HepG2 (cell line): ENCODE data around the gene TNNI3. TPM values are rescaled to one million over a fixed set of nuclear protein-coding genes. Genes with fewer than 3 reads are reported as not detected.

Source experiments
- ATM ChIP-seq: fragments of 450-650 bp; IDR thresholded peaks from 2 replicates; pipeline ENCODE4 v1.7.1; 2017; ENCODE audit warnings: mild to moderate bottlenecking, borderline replicate concordance
- BRD4 ChIP-seq: sonication (generic); formaldehyde crosslinking; IDR thresholded peaks from 2 replicates; pipeline ENCODE4 v1.4.0; 2020; ENCODE audit warnings: missing genetic modification reagents
- CREB1 ChIP-seq, 2 experiments: fragments of 450-650 bp in 1 of 2; IDR thresholded peaks; 2 replicates each; pipeline ENCODE4 v1.6.1; 2016 to 2017; ENCODE audit warnings: control low read depth in 1 of 2, mild to moderate bottlenecking in 1 of 2, missing compliant biosample characterization in 1 of 2, missing genetic modification characterization in 1 of 2
- DR1 ChIP-seq: sonication (generic); formaldehyde crosslinking; IDR thresholded peaks from 2 replicates; pipeline ENCODE4 v1.8.0; 2021; ENCODE audit warnings: mild to moderate bottlenecking, missing genetic modification reagents, inconsistent platforms
- DZIP1 ChIP-seq: sonication (generic); formaldehyde crosslinking; IDR thresholded peaks from 2 replicates; pipeline ENCODE4 v1.5.0; 2020; ENCODE audit warnings: mild to moderate bottlenecking, missing genetic modification reagents
- FOXO4 ChIP-seq: sonication (generic); formaldehyde crosslinking; conservative IDR thresholded peaks from 2 replicates; pipeline ENCODE4 v1.8.1; 2023; ENCODE audit warnings: missing genetic modification reagents
- HCFC1 ChIP-seq: fragments of 150-350 bp; IDR thresholded peaks from 2 replicates; pipeline ENCODE4 v1.6.1; 2014; ENCODE audit warnings: low read depth, low read length
- KDM1A ChIP-seq: IDR thresholded peaks from 2 replicates; pipeline ENCODE4 v1.6.1; 2016; ENCODE audit warnings: missing compliant biosample characterization
- MED8 ChIP-seq: sonication (generic); formaldehyde crosslinking; IDR thresholded peaks from 2 replicates; pipeline ENCODE4 v1.8.1; 2023; ENCODE audit warnings: mild to moderate bottlenecking, missing genetic modification reagents; ENCODE audit not compliant: insufficient replicate concordance
- MEIS1 ChIP-seq: sonication (generic); formaldehyde crosslinking; IDR thresholded peaks from 2 replicates; pipeline ENCODE4 v1.9.0; 2021; ENCODE audit warnings: mild to moderate bottlenecking, missing genetic modification reagents, moderate library complexity, borderline replicate concordance
- MYC ChIP-seq: sonication (generic); formaldehyde crosslinking; IDR thresholded peaks from 2 replicates; pipeline ENCODE4 v1.9.0; 2021; ENCODE audit warnings: missing genetic modification reagents, borderline replicate concordance
- NPAS2 ChIP-seq: sonication (generic); formaldehyde crosslinking; IDR thresholded peaks from 2 replicates; pipeline ENCODE4 v1.8.0; 2022; ENCODE audit warnings: mild to moderate bottlenecking, missing genetic modification reagents, borderline replicate concordance
- PBX3 ChIP-seq: sonication (generic); formaldehyde crosslinking; IDR thresholded peaks from 2 replicates; pipeline ENCODE4 v1.8.1; 2023; ENCODE audit warnings: missing genetic modification reagents, inconsistent platforms, borderline replicate concordance
- TEF ChIP-seq: sonication (generic); formaldehyde crosslinking; IDR thresholded peaks from 2 replicates; pipeline ENCODE4 v1.5.0; 2020; ENCODE audit warnings: missing genetic modification reagents
- ZBTB38 ChIP-seq: sonication (generic); formaldehyde crosslinking; IDR thresholded peaks from 2 replicates; pipeline ENCODE4 v1.5.1; 2020; ENCODE audit warnings: mild to moderate bottlenecking, missing genetic modification reagents
- ZNF17 ChIP-seq: sonication (generic); formaldehyde crosslinking; IDR thresholded peaks from 2 replicates; pipeline ENCODE4 v1.5.0; 2020; ENCODE audit warnings: mild to moderate bottlenecking, missing genetic modification reagents
- ZNF503 ChIP-seq: sonication (generic); formaldehyde crosslinking; IDR thresholded peaks from 2 replicates; pipeline ENCODE4 v1.4.0; 2020; ENCODE audit warnings: missing genetic modification reagents
- ZNF7 ChIP-seq: IDR thresholded peaks from 2 replicates; pipeline ENCODE4 v1.6.1; 2016; ENCODE audit warnings: missing biosample characterization, missing genetic modification reagents
- ZNF766 ChIP-seq: sonication (generic); formaldehyde crosslinking; IDR thresholded peaks from 2 replicates; pipeline ENCODE4 v1.5.0; 2020; ENCODE audit warnings: missing genetic modification reagents, borderline replicate concordance
- ZNF782 ChIP-seq: sonication (generic); formaldehyde crosslinking; IDR thresholded peaks from 2 replicates; pipeline ENCODE4 v1.4.0; 2020; ENCODE audit warnings: missing genetic modification reagents, mild to moderate bottlenecking, borderline replicate concordance
- polyA plus RNA-seq, 8 experiments: library from polyadenylated mRNA; depleted of rRNA in 3 of 8; stranded (reverse) in 7 of 8; unstranded in 1 of 8; fragments of >200 nt; fragmentation: Illumina TruSeq in 4 of 8; extraction: Trizol in 4 of 8; gene quantifications; 2 replicates each; pipeline versions ENCODE4 v1.2.1 to v1.2.3, GENCODE V29; 2011 to 2016; ENCODE audit warnings: low read depth in 4 of 8, missing spikeins in 1 of 8, mixed read lengths in 1 of 8; ENCODE audit not compliant: insufficient read depth in 1 of 8
- total RNA-seq, 5 experiments: library from RNA; depleted of rRNA; stranded (reverse); fragments of >200 nt; fragmentation: Illumina TruSeq; extraction: Trizol; gene quantifications; 2 replicates each; pipeline ENCODE4 v1.2.3, GENCODE V29; 2016; ENCODE audit warnings: low read depth in 1 of 5

Gene TNNI3
- total and polyA plus RNA-seq, 2 of the 13 experiments (the other 11 are each of a cell fraction or from before 2014, with no cell fraction given), result 3.5 to 3.7 TPM

- TF ChIP-seq HCFC1, result no peak
- TF ChIP-seq ATM, result no peak
- TF ChIP-seq MED8 (CRISPR knock-in tag), result no peak
- TF ChIP-seq PBX3 (CRISPR knock-in tag), result no peak
- 0 out of 2 replicates have a peak, but pooled peaks have one; percentile 78 for TF ChIP-seq FOXO4
- TF ChIP-seq ZNF782 (CRISPR knock-in tag), result no peak
- TF ChIP-seq DR1 (CRISPR knock-in tag), result no peak
- TF ChIP-seq NPAS2 (CRISPR knock-in tag), result no peak
- TF ChIP-seq MYC, result peak; percentile 54; the same call in 1 of the 2 replicates
- no peak for TF ChIP-seq ZNF7 (CRISPR knock-in tag)
- TF ChIP-seq MEIS1 (CRISPR knock-in tag), result no peak
- no peak for TF ChIP-seq ZNF503 (CRISPR knock-in tag)
- 0 out of 2 replicates have a peak, but pooled peaks have one; percentile 32 for TF ChIP-seq ZBTB38 (CRISPR knock-in tag)
- TF ChIP-seq CREB1 (IDR thresholded peaks at IDR 0.05), result no peak
- no peak for TF ChIP-seq CREB1 (CRISPR knock-in tag; IDR thresholded peaks at IDR 0.05)
- no peak for TF ChIP-seq ZNF17
- TF ChIP-seq ZNF766 (CRISPR knock-in tag), result no peak
- peak; percentile 52; the same call in 1 of the 2 replicates for TF ChIP-seq TEF (CRISPR knock-in tag)
- no peak for TF ChIP-seq DZIP1 (CRISPR knock-in tag)
- TF ChIP-seq KDM1A (CRISPR knock-in tag), result no peak
- no peak for TF ChIP-seq BRD4 (CRISPR knock-in tag)
Measured at GRCh38 chr19:55179606-55180484, 22.3 kb upstream of the TNNI3 start, which contains the start of gene SYT5 (continued).
